ENCODE measurements around the gene SLC38A11. TPM values are rescaled to one million over a fixed set of nuclear protein-coding genes. Genes with fewer than 3 reads are reported as not detected.

The SLC38A11 gene
- total and polyA plus RNA-seq, 2 of the 8 experiments (the other 6 are each of a cell fraction or from before 2014, with no cell fraction given) = not detected

GRCh38 chr2:164896634-164897355 is 58.5 kb downstream of the SLC38A11 start (continued):
- no peak for TF ChIP-seq KDM1A (IDR thresholded peaks at IDR 0.05; ENCODE audit: borderline replicate concordance, low read length)

All from H1 (cell line).